Hepatocyte (in vitro differentiated cells): Measurements from ENCODE around the gene FGD2.

Experiments used
- CTCF ChIP-seq: fragments of 200-600 bp; sonication (generic); IDR thresholded peaks from 2 replicates; pipeline ENCODE4 v1.5.1; 2016; ENCODE audit warnings: antibody characterized with exemption, mild to moderate bottlenecking; ENCODE audit not compliant: poor library complexity
- EZH2 ChIP-seq: fragments of 200-600 bp; sonication (generic); IDR thresholded peaks from 2 replicates; pipeline ENCODE4 v1.6.1; 2016; ENCODE audit warnings: antibody characterized with exemption, mild to moderate bottlenecking, borderline replicate concordance

GRCh38 chr6:37054580-37054979 lies 49.1 kb downstream of the FGD2 start:
- TF ChIP-seq CTCF (no peak), EZH2 (no peak)
